WI38 (cell line): ENCODE results near the gene ARL15.

ENCODE experiments used
- H3K4me3 ChIP-seq: 2 replicates; pipeline ENCODE4 v1.5.1; 2011; ENCODE audit warnings: low read depth, mild to moderate bottlenecking, control low read depth, low read length
- CTCF ChIP-seq: IDR thresholded peaks from 2 replicates; pipeline ENCODE4 v1.5.1; 2012; ENCODE audit warnings: low read depth, mild to moderate bottlenecking, control low read depth, low read length

ARL15 gene

GRCh38 chr5:54294097-54294667 lies 16.2 kb downstream of the ARL15 start:
- no peak overlapping the region for H3K4me3 ChIP-seq
- TF ChIP-seq CTCF: no peak

- H3K4me3 ChIP-seq: no peak overlapping the region
- no peak for TF ChIP-seq CTCF
Observed at GRCh38 chr5:54292866-54293265, 17.5 kb downstream of the ARL15 start.

GRCh38 chr5:54291498-54291897 lies 18.9 kb downstream of the ARL15 start:
- no peak for TF ChIP-seq CTCF
- no peak overlapping the region for H3K4me3 ChIP-seq

- no peak overlapping the region for H3K4me3 ChIP-seq
- no peak for TF ChIP-seq CTCF
Observed at GRCh38 chr5:54289769-54290168, 20.6 kb downstream of the ARL15 start.

GRCh38 chr5:54288568-54289217 lies 21.7 kb downstream of the ARL15 start:
- no peak overlapping the region for H3K4me3 ChIP-seq
- TF ChIP-seq CTCF: no peak

- TF ChIP-seq CTCF: no peak
- H3K4me3 ChIP-seq: no peak overlapping the region
Observed at GRCh38 chr5:54285686-54286085, 24.7 kb downstream of the ARL15 start.

GRCh38 chr5:54284586-54284985 lies 25.8 kb downstream of the ARL15 start:
- H3K4me3 ChIP-seq: no peak overlapping the region
- no peak for TF ChIP-seq CTCF
